Measurements from ENCODE around the gene FAM3D.
"Not testable (repeated sequence)": the region's sequence is repeated elsewhere in the genome, so short reads cannot be mapped to it uniquely, and the experiment has no call there.

The FAM3D gene

DNA sequence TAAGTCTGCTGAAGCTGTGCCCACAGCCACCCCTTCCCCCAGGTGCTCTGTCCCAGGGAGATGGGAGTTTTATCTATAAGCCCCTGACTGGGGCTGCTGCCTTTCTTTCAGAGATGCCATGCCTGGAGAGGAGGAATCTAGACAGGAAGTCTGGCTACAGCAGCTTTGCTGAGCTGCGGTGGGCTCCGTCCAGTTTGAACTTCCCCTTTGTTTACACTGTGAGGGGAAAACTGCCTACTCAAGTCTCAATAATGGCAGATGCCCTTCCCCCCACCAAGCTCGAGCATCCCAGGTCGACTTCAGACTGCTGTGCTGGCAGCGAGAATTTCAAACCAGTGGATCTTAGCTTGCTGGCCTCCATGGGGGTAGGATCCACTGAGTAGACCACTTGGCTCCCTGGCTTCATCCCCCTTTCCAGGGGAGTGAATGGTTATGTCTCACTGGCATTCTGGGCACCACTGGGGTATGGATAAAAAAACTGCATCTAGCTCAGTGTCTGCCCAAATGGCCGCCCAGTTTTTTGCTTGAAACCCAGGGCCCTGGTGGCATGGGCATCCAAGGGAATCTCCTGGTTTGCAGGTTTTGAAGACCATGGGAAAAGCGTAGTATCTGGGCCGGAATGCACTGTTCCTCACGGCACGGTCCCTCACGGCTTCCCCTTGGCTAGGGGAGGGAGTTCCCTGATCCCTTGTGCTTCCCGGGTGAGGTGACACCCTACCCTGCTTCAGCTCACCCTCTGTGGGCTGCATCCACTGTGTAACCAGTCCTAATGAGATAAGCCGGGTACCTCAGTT, 11.8 kb upstream of the FAM3D start:
- H3K9me3 Mint-ChIP-seq: peaks cover 15% of the 10 kb centered on the region
- H3K4me3 Mint-ChIP-seq; H3K36me3 Mint-ChIP-seq (ENCODE audit: low read depth); intact Hi-C loops (cut with micrococcal nuclease); H3K27me3 Mint-ChIP-seq; H3K27ac Mint-ChIP-seq: not testable (repeated sequence)
- H3K4me1 Mint-ChIP-seq (ENCODE audit: low read depth): peaks cover 36% of the 10 kb centered on the region

DNA sequence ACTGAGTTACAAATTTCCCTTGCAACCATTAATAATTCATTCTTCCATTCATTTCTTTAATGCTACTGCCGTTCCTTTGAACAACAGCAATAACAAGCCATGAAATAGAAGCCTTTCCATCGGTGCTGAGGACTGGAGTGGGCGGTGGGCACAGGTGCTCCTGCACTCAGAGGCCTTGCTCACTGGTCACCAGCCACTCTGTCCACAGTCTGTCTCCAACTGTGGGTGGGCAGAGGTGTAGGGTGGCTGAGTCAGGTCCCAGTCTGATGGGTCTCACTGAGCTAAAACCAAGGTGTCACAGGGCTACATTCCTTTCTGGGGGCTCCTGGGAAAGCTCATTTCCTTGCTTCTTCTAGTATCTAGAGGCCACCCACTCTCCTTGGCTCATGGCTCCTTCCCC, 6.3 kb upstream of the FAM3D start:
- Mint-ChIP-seq H3K27me3 (peaks cover 3% of the 10 kb centered on the region), H3K4me1 (ENCODE audit: low read depth) (peaks cover 3% of the 10 kb centered on the region), H3K27ac (no peak overlapping the region), H3K36me3 (ENCODE audit: low read depth) (no peaks in the 10 kb centered on the region), H3K4me3 (no peak overlapping the region), H3K9me3 (peaks cover 15% of the 10 kb centered on the region)
- intact Hi-C loops (cut with micrococcal nuclease): no loop called here

DNA sequence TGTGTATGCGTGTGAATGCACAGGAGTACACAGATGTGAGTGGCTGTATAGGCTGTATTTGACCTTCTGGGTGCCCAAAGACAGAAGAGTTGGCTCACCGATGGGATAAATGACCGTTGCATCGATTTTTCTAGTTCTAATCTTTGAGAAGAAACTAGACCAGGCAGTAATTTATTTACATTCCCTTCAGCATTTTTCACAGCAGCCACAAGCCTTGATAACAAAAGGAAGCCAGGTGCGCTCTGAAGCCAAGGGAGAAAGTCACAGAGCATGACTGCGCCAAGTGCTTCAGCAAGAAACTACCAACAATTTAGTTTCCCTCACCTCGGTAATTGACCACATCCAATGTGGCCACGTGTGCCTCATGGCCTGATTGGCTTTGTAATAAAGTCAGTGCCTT, 5.9 kb upstream of the FAM3D start:
- intact Hi-C loops (cut with micrococcal nuclease): no loop called here
- no peaks in the 10 kb centered on the region for H3K36me3 Mint-ChIP-seq (ENCODE audit: low read depth)
- H3K27ac Mint-ChIP-seq: no peak overlapping the region
- H3K27me3 Mint-ChIP-seq: peaks cover 3% of the 10 kb centered on the region
- H3K9me3 Mint-ChIP-seq: peaks cover 16% of the 10 kb centered on the region
- H3K4me3 Mint-ChIP-seq: no peak overlapping the region
- peaks cover 3% of the 10 kb centered on the region for H3K4me1 Mint-ChIP-seq (ENCODE audit: low read depth)

GRCh38 chr3:58670506-58671135, 4.0 kb upstream of the FAM3D start:
- Mint-ChIP-seq H3K4me1 (ENCODE audit: low read depth) (peaks cover 15% of the 10 kb centered on the region), H3K9me3 (peaks cover 17% of the 10 kb centered on the region), H3K27ac (no peak overlapping the region), H3K27me3 (peaks cover 1% of the 10 kb centered on the region), H3K36me3 (ENCODE audit: low read depth) (no peaks in the 10 kb centered on the region), H3K4me3 (no peak overlapping the region)
- intact Hi-C loops (cut with micrococcal nuclease): no loop called here

GRCh38 chr3:58668247-58668646, 1.7 kb upstream of the FAM3D start:
- Mint-ChIP-seq H3K4me1 (ENCODE audit: low read depth) (peaks cover 15% of the 10 kb centered on the region), H3K4me3 (no peak overlapping the region), H3K27me3 (no peaks in the 10 kb centered on the region), H3K27ac (peak overlapping the region; percentile 87), H3K9me3 (peaks cover 12% of the 10 kb centered on the region), H3K36me3 (ENCODE audit: low read depth) (no peaks in the 10 kb centered on the region)
- intact Hi-C loops (cut with micrococcal nuclease): no loop called here

- Mint-ChIP-seq H3K4me3 (no peak overlapping the region), H3K4me1 (ENCODE audit: low read depth) (peaks cover 15% of the 10 kb centered on the region), H3K27me3 (no peaks in the 10 kb centered on the region), H3K27ac (peak overlapping the region; percentile 87), H3K9me3 (peaks cover 12% of the 10 kb centered on the region), H3K36me3 (ENCODE audit: low read depth) (no peaks in the 10 kb centered on the region)
- intact Hi-C loops (cut with micrococcal nuclease): no loop called here
Observed at GRCh38 chr3:58667704-58668103, 1.1 kb upstream of the FAM3D start.

DNA sequence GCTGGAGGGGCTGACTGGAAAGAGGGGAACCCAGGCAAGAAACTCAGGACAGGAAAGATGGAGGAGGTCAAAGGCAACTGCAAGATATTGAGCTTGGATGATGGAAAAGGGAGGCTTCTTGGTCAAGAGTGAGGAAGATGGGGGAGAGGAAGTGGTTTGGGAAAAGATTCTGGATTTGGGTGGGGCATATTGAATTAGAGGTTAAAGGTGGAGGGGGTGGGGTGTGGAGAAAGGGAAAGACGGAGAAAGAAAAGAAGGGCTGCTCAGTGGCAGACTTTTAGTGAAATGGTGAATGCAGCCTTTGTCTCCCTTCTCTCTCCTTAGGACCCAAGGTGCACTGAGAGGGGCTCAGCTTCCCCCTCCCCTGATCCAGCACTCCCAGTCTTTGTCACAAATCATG, 655 bp upstream of the FAM3D start:
- intact Hi-C loops (cut with micrococcal nuclease): no loop called here
- Mint-ChIP-seq H3K9me3 (peaks cover 12% of the 10 kb centered on the region), H3K27ac (peak overlapping the region; percentile 87), H3K4me3 (no peak overlapping the region), H3K27me3 (no peaks in the 10 kb centered on the region), H3K36me3 (ENCODE audit: low read depth) (no peaks in the 10 kb centered on the region), H3K4me1 (ENCODE audit: low read depth) (peaks cover 15% of the 10 kb centered on the region)

- intact Hi-C loops (cut with micrococcal nuclease): no loop called here
- Mint-ChIP-seq H3K4me1 (ENCODE audit: low read depth) (peaks cover 15% of the 10 kb centered on the region), H3K9me3 (peaks cover 12% of the 10 kb centered on the region), H3K27me3 (no peaks in the 10 kb centered on the region), H3K27ac (peak overlapping the region; percentile 16), H3K36me3 (ENCODE audit: low read depth) (no peaks in the 10 kb centered on the region), H3K4me3 (no peak overlapping the region)
Observed at GRCh38 chr3:58665405-58665804, 1.2 kb downstream of the FAM3D start.

- intact Hi-C loops (cut with micrococcal nuclease): no loop called here
- H3K27me3 Mint-ChIP-seq: no peaks in the 10 kb centered on the region
Observed at GRCh38 chr3:58664611-58665010, 2.0 kb downstream of the FAM3D start.

DNA sequence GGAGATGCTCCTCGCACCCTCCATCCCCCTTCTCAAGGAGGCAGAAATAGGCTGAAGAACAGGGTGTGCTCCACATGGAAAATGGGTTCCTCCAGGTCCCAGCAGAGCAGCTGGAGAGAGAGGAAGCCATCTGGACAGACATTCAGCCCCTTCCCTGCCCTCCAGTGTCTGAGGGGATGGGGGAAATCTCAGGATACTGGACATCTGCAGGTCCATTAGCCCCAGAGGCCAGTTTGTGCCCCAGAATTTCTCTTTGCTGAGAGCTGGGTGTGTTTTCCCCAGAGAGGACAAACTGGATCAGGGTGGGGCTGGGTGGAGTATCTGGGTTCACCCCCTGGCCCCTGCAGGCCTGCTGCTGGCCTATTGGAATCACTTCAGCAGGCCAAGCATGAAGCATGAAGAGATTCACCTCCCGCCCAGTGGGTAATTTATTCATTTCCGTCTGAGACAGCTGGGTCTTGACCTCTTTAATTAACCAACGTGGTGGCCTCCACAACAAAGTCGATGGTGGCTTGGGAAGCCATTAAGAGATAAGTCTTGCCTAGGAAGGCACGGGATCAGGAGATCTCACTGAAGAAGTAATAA, 4.6 kb downstream of the FAM3D start:
- no peak overlapping the region for H3K4me3 Mint-ChIP-seq
- no peak overlapping the region for H3K27ac Mint-ChIP-seq
- intact Hi-C loops (cut with micrococcal nuclease): no loop called here
- H3K36me3 Mint-ChIP-seq (ENCODE audit: low read depth): no peaks in the 10 kb centered on the region
- H3K9me3 Mint-ChIP-seq: peaks cover 6% of the 10 kb centered on the region
- H3K4me1 Mint-ChIP-seq (ENCODE audit: low read depth): peaks cover 7% of the 10 kb centered on the region
- no peaks in the 10 kb centered on the region for H3K27me3 Mint-ChIP-seq

More at GRCh38 chr3:58664611-58665010, 2.0 kb downstream of the FAM3D start:
- H3K9me3 Mint-ChIP-seq: peaks cover 12% of the 10 kb centered on the region
- H3K36me3 Mint-ChIP-seq (ENCODE audit: low read depth): no peaks in the 10 kb centered on the region
- no peak overlapping the region for H3K4me3 Mint-ChIP-seq
- no peak overlapping the region for H3K27ac Mint-ChIP-seq
- peaks cover 15% of the 10 kb centered on the region for H3K4me1 Mint-ChIP-seq (ENCODE audit: low read depth)

- Mint-ChIP-seq H3K9me3 (no peaks in the 10 kb centered on the region), H3K27ac (no peak overlapping the region), H3K4me1 (ENCODE audit: low read depth) (no peaks in the 10 kb centered on the region), H3K4me3 (no peak overlapping the region), H3K27me3 (peaks cover 1% of the 10 kb centered on the region), H3K36me3 (ENCODE audit: low read depth) (no peaks in the 10 kb centered on the region)
- intact Hi-C loops (cut with micrococcal nuclease): no loop called here
Observed at GRCh38 chr3:58660998-58661397, 5.6 kb downstream of the FAM3D start.

GRCh38 chr3:58659051-58659675, 7.4 kb downstream of the FAM3D start:
- Mint-ChIP-seq H3K4me3 (no peak overlapping the region), H3K27me3 (peaks cover 4% of the 10 kb centered on the region), H3K27ac (no peak overlapping the region), H3K4me1 (ENCODE audit: low read depth) (no peaks in the 10 kb centered on the region), H3K36me3 (ENCODE audit: low read depth) (no peaks in the 10 kb centered on the region), H3K9me3 (no peaks in the 10 kb centered on the region)
- intact Hi-C loops (cut with micrococcal nuclease): no loop called here

DNA sequence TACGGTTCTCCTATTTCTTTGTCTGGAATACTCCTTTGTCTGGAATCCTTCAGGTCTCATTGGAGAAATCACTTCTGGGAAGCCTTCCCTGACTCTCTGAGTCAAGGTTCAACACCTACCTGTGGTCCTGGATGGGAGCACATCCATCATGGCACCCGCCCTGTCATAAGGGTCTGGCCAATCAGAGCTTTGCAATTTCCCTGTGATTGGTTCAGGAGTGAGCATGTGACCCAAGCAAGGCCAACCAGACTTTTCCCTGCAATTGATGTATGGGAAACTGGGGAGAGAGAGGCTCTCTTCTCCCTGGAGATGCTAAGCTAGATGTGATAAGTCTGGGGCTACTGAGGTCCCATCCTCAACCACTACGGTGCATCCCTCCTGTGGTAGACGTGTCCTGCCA, 8.1 kb downstream of the FAM3D start:
- Mint-ChIP-seq H3K27ac (no peak overlapping the region), H3K4me3 (no peak overlapping the region), H3K4me1 (ENCODE audit: low read depth) (no peaks in the 10 kb centered on the region), H3K27me3 (peaks cover 4% of the 10 kb centered on the region), H3K9me3 (no peaks in the 10 kb centered on the region), H3K36me3 (ENCODE audit: low read depth) (no peaks in the 10 kb centered on the region)
- intact Hi-C loops (cut with micrococcal nuclease): no loop called here

- H3K9me3 Mint-ChIP-seq: no peaks in the 10 kb centered on the region
- H3K4me3 Mint-ChIP-seq: no peak overlapping the region
- intact Hi-C loops (cut with micrococcal nuclease): no loop called here
- H3K27me3 Mint-ChIP-seq: peaks cover 4% of the 10 kb centered on the region
- no peak overlapping the region for H3K27ac Mint-ChIP-seq
- H3K36me3 Mint-ChIP-seq (ENCODE audit: low read depth): no peaks in the 10 kb centered on the region
- no peaks in the 10 kb centered on the region for H3K4me1 Mint-ChIP-seq (ENCODE audit: low read depth)
Observed at GRCh38 chr3:58657571-58658141, 8.9 kb downstream of the FAM3D start.
